ENCODE data around the gene BCL2.
A peak's percentile ranks its signal among the peaks of the same experiment; 100 is the strongest.

The BCL2 gene

GRCh38 chr18:63320123-63320974 lies 780 bp upstream of the BCL2 start:
- TF ChIP-seq, protein P1, sequence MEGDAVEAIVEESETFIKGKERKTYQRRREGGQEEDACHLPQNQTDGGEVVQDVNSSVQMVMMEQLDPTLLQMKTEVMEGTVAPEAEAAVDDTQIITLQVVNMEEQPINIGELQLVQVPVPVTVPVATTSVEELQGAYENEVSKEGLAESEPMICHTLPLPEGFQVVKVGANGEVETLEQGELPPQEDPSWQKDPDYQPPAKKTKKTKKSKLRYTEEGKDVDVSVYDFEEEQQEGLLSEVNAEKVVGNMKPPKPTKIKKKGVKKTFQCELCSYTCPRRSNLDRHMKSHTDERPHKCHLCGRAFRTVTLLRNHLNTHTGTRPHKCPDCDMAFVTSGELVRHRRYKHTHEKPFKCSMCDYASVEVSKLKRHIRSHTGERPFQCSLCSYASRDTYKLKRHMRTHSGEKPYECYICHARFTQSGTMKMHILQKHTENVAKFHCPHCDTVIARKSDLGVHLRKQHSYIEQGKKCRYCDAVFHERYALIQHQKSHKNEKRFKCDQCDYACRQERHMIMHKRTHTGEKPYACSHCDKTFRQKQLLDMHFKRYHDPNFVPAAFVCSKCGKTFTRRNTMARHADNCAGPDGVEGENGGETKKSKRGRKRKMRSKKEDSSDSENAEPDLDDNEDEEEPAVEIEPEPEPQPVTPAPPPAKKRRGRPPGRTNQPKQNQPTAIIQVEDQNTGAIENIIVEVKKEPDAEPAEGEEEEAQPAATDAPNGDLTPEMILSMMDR (IDR thresholded peaks at IDR 0.05; ENCODE audit: borderline replicate concordance, insufficient read depth, low read depth, low read length): 0 out of 2 replicates have a peak, but pooled peaks have one; percentile 9
- H3K4me3 ChIP-seq (ENCODE audit: low read depth, low read length): peak overlapping the region; percentile 79

DNA sequence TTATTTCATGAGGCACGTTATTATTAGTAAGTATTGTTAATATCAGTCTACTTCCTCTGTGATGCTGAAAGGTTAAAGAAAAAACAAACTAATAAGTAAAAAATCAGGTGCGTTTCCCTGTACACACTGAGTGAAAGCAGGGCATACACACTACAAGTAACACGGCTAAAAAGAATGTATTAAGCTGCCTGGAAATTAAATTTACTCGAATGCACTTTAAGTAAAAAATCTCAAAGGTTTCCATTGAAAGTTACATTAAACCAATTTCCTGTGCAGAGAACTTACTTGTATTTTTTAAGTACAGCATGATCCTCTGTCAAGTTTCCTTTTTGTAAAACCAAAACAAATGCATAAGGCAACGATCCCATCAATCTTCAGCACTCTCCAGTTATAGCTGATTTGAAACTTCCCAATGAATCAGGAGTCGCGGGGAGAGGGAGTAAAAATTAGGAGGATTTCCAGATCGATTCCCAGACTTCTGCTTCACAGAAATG lies 633 bp downstream of the BCL2 start:
- H3K4me3 ChIP-seq (ENCODE audit: low read depth, low read length): peak overlapping the region; percentile 86
- TF ChIP-seq, protein P1 (IDR thresholded peaks at IDR 0.05; ENCODE audit: borderline replicate concordance, insufficient read depth, low read depth, low read length): no peak

DNA sequence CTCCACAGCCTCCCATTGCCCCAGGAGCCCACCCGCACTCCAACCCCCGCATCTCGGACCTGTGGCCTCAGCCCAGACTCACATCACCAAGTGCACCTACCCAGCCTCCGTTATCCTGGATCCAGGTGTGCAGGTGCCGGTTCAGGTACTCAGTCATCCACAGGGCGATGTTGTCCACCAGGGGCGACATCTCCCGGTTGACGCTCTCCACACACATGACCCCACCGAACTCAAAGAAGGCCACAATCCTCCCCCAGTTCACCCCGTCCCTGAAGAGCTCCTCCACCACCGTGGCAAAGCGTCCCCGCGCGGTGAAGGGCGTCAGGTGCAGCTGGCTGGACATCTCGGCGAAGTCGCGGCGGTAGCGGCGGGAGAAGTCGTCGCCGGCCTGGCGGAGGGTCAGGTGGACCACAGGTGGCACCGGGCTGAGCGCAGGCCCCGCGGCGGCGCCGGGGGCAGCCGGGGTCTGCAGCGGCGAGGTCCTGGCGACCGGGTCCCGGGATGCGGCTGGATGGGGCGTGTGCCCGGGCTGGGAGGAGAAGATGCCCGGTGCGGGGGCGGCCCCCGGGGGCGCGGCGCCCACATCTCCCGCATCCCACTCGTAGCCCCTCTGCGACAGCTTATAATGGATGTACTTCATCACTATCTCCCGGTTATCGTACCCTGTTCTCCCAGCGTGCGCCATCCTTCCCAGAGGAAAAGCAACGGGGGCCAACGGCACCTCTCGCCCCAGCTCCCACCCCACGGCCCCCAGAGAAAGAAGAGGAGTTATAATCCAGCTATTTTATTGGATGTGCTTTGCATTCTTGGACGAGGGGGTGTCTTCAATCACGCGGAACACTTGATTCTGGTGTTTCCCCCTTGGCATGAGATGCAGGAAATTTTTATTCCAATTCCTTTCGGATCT lies 1.3 kb downstream of the BCL2 start:
- H3K4me3 ChIP-seq (ENCODE audit: low read depth, low read length): peak overlapping the region; percentile 86
- TF ChIP-seq, protein P1 (IDR thresholded peaks at IDR 0.05; ENCODE audit: borderline replicate concordance, insufficient read depth, low read depth, low read length): peak; percentile 99

DNA sequence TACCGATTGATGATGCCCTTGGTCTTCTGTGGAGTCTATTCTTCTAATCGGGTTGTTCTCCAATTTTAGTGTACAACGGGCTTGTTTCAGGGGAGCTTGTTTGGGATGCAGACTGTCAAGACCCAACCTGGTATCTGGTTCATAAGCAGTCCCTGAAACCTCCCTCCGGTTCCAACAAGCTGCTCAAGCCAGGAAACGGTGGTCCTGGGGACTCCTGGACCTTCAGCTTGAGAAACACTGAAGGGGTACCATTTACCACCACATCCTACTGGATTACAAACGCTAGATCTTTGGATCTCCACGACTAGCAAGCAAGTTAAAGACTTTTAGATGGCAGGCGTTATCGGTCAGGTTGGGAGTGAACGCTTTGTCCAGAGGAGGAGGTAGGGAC lies 2.0 kb downstream of the BCL2 start:
- H3K4me3 ChIP-seq (ENCODE audit: low read depth, low read length): peak overlapping the region; percentile 86
- TF ChIP-seq, protein P1 (IDR thresholded peaks at IDR 0.05; ENCODE audit: borderline replicate concordance, insufficient read depth, low read depth, low read length): no peak

- peak overlapping the region; percentile 86 for H3K4me3 ChIP-seq (ENCODE audit: low read depth, low read length)
- TF ChIP-seq, protein P1 (IDR thresholded peaks at IDR 0.05; ENCODE audit: borderline replicate concordance, insufficient read depth, low read depth, low read length): no peak
Observed at GRCh38 chr18:63316612-63317555, 2.7 kb downstream of the BCL2 start.

GRCh38 chr18:63315876-63316275 lies 3.7 kb downstream of the BCL2 start:
- peak overlapping the region; percentile 26 for H3K4me3 ChIP-seq (ENCODE audit: low read depth, low read length)
- TF ChIP-seq, protein P1 (IDR thresholded peaks at IDR 0.05; ENCODE audit: borderline replicate concordance, insufficient read depth, low read depth, low read length): no peak

All from GM12875 (cell line).